ENCODE results near the gene NOL9.

- TF ChIP-seq POLR2AphosphoS5 (IDR thresholded peaks at IDR 0.05; ENCODE audit: insufficient read depth in 1 of 2, low read depth in 1 of 2): peak in 1 of 2 donors; percentile 81
- TF ChIP-seq, protein P1, sequence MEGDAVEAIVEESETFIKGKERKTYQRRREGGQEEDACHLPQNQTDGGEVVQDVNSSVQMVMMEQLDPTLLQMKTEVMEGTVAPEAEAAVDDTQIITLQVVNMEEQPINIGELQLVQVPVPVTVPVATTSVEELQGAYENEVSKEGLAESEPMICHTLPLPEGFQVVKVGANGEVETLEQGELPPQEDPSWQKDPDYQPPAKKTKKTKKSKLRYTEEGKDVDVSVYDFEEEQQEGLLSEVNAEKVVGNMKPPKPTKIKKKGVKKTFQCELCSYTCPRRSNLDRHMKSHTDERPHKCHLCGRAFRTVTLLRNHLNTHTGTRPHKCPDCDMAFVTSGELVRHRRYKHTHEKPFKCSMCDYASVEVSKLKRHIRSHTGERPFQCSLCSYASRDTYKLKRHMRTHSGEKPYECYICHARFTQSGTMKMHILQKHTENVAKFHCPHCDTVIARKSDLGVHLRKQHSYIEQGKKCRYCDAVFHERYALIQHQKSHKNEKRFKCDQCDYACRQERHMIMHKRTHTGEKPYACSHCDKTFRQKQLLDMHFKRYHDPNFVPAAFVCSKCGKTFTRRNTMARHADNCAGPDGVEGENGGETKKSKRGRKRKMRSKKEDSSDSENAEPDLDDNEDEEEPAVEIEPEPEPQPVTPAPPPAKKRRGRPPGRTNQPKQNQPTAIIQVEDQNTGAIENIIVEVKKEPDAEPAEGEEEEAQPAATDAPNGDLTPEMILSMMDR (IDR thresholded peaks at IDR 0.05): no peak
These were observed 49.1 kb upstream of the NOL9 start for GRCh38 chr1:6603238-6603914.

Measured in vagina (tissue), 2 donors.